ENCODE data around the gene BOD1.
"Not testable (repeated sequence)": the region's sequence is repeated elsewhere in the genome, so short reads cannot be mapped to it uniquely, and the experiment has no call there.

BOD1 gene

GRCh38 chr5:173615884-173616576 lies 420 bp downstream of the BOD1 start:
- DNase-seq: no peak

GRCh38 chr5:173614591-173614990 lies 1.9 kb downstream of the BOD1 start:
- DNase-seq: peak; percentile 9

- DNase-seq: no peak
Measured at GRCh38 chr5:173613433-173614159, 2.9 kb downstream of the BOD1 start.

- no peak for DNase-seq
Measured at GRCh38 chr5:173612948-173613347, 3.5 kb downstream of the BOD1 start.

GRCh38 chr5:173611706-173612105 lies 4.7 kb downstream of the BOD1 start:
- DNase-seq: no peak

- DNase-seq: no peak
Measured at GRCh38 chr5:173604141-173604540, 12.3 kb downstream of the BOD1 start.

GRCh38 chr5:173602423-173602822 lies 14.0 kb downstream of the BOD1 start:
- DNase-seq: no peak

GRCh38 chr5:173598686-173599085 lies 17.8 kb downstream of the BOD1 start:
- no peak for DNase-seq

- DNase-seq: no peak
Measured at GRCh38 chr5:173597304-173597703, 19.1 kb downstream of the BOD1 start.

GRCh38 chr5:173595841-173596240 lies 20.6 kb downstream of the BOD1 start:
- no peak for DNase-seq

GRCh38 chr5:173594061-173594460 lies 22.4 kb downstream of the BOD1 start:
- no peak for DNase-seq

GRCh38 chr5:173592050-173592669 lies 24.3 kb downstream of the BOD1 start:
- no peak for DNase-seq

GRCh38 chr5:173591056-173591514 lies 25.4 kb downstream of the BOD1 start:
- DNase-seq: no peak

- no peak for DNase-seq
Measured at GRCh38 chr5:173590436-173591055, 25.9 kb downstream of the BOD1 start.

- DNase-seq: not testable (repeated sequence)
Measured at GRCh38 chr5:173586133-173586532, 30.3 kb downstream of the BOD1 start.

- no peak for DNase-seq
Measured at GRCh38 chr5:173583346-173583745, 33.1 kb downstream of the BOD1 start.

GRCh38 chr5:173582216-173583111 lies 34.0 kb downstream of the BOD1 start:
- no peak for DNase-seq

- DNase-seq: no peak
Measured at GRCh38 chr5:173581408-173582215, 34.8 kb downstream of the BOD1 start.

- no peak for DNase-seq
Measured at GRCh38 chr5:173578947-173579615, 37.4 kb downstream of the BOD1 start.

- DNase-seq: no peak
Measured at GRCh38 chr5:173577817-173578216, 38.6 kb downstream of the BOD1 start.

GRCh38 chr5:173577166-173577565 lies 39.3 kb downstream of the BOD1 start:
- DNase-seq: no peak

Data from DMS79 treated with DMSO at 0.1 percent for 48 hours (cell line).